Mesothelial cell of epicardium (in vitro differentiated cells): ENCODE measurements around the gene GTF3C6. TPM values are rescaled to one million over a fixed set of nuclear protein-coding genes. Genes with fewer than 3 reads are reported as not detected.

Experiments used
- DNase-seq, 2 experiments: peaks; one replicate each; pipeline ENCODE4 v3.0.0; 2021; ENCODE audit warnings: low spot score in 2 of 2; ENCODE audit not compliant: unreplicated experiment in 2 of 2
- H3K27ac Mint-ChIP-seq: 2 replicates; pipeline ENCODE4 v1.8.0; 2021; ENCODE audit warnings: mixed read lengths
- H3K27me3 Mint-ChIP-seq: 2 replicates; pipeline ENCODE4 v1.8.0; 2021; ENCODE audit warnings: low read depth, mixed read lengths
- H3K36me3 Mint-ChIP-seq: 2 replicates; pipeline ENCODE4 v1.8.0; 2021; ENCODE audit warnings: mixed read lengths
- H3K4me1 Mint-ChIP-seq: 2 replicates; pipeline ENCODE4 v1.8.0; 2021; ENCODE audit warnings: mixed read lengths
- H3K4me3 Mint-ChIP-seq: 2 replicates; pipeline ENCODE4 v1.8.0; 2021; ENCODE audit warnings: mild to moderate bottlenecking, moderate library complexity, mixed read lengths
- H3K9me3 Mint-ChIP-seq: 2 replicates; pipeline ENCODE4 v1.8.0; 2021; ENCODE audit warnings: mixed read lengths
- total RNA-seq: library from RNA; stranded (reverse); gene quantifications from 3 replicates; pipeline ENCODE4 v1.2.1, GENCODE V29; 2021
- TF ChIP-seq, protein P1 (sequence below): fragments of 200-600 bp; sonication (generic); IDR thresholded peaks from one replicate; pipeline ENCODE4 v1.5.0; 2021; ENCODE audit warnings: antibody characterized with exemption; ENCODE audit not compliant: unreplicated experiment

Gene GTF3C6
- total RNA-seq, 1 donor from 2014 or later, result 58.8 TPM

DNA sequence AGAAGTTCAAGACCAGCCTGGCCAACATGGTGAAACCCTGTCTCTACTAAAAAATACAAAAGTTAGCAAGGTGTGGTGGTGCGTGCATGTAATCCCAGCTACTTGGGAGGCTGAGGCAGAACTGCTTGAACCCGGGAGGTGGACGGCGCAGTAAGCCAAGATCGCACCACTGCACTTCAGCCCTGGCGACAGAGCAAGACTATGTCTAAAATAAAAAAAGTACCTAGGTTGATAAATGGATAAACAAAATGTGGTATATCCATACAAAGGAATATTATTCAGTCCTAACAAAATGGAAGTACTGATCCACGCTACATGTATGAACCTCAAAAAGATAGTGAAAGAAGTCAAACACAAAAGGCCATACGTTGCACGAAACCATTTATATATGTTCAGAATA is 22.1 kb downstream of the GTF3C6 start:
- TF ChIP-seq, protein P1, sequence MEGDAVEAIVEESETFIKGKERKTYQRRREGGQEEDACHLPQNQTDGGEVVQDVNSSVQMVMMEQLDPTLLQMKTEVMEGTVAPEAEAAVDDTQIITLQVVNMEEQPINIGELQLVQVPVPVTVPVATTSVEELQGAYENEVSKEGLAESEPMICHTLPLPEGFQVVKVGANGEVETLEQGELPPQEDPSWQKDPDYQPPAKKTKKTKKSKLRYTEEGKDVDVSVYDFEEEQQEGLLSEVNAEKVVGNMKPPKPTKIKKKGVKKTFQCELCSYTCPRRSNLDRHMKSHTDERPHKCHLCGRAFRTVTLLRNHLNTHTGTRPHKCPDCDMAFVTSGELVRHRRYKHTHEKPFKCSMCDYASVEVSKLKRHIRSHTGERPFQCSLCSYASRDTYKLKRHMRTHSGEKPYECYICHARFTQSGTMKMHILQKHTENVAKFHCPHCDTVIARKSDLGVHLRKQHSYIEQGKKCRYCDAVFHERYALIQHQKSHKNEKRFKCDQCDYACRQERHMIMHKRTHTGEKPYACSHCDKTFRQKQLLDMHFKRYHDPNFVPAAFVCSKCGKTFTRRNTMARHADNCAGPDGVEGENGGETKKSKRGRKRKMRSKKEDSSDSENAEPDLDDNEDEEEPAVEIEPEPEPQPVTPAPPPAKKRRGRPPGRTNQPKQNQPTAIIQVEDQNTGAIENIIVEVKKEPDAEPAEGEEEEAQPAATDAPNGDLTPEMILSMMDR, result no peak
- peak overlapping the region; percentile 95 for H3K4me3 Mint-ChIP-seq
- peaks cover 22% of the 10 kb centered on the region for H3K9me3 Mint-ChIP-seq
- DNase-seq, result no peak
- peaks cover 18% of the 10 kb centered on the region for H3K36me3 Mint-ChIP-seq
- H3K27ac Mint-ChIP-seq, result peak overlapping the region; percentile 98
- H3K27me3 Mint-ChIP-seq, result no peaks in the 10 kb centered on the region
- H3K4me1 Mint-ChIP-seq, result peaks cover 14% of the 10 kb centered on the region

GRCh38 chr6:110981202-110981600 is 22.7 kb downstream of the GTF3C6 start:
- H3K27me3 Mint-ChIP-seq, result no peaks in the 10 kb centered on the region
- peaks cover 14% of the 10 kb centered on the region for H3K4me1 Mint-ChIP-seq
- H3K27ac Mint-ChIP-seq, result peak overlapping the region; percentile 98
- H3K9me3 Mint-ChIP-seq, result peaks cover 22% of the 10 kb centered on the region
- DNase-seq, result no peak
- peak overlapping the region; percentile 95 for H3K4me3 Mint-ChIP-seq
- TF ChIP-seq, protein P1, result no peak
- H3K36me3 Mint-ChIP-seq, result peaks cover 22% of the 10 kb centered on the region

DNA sequence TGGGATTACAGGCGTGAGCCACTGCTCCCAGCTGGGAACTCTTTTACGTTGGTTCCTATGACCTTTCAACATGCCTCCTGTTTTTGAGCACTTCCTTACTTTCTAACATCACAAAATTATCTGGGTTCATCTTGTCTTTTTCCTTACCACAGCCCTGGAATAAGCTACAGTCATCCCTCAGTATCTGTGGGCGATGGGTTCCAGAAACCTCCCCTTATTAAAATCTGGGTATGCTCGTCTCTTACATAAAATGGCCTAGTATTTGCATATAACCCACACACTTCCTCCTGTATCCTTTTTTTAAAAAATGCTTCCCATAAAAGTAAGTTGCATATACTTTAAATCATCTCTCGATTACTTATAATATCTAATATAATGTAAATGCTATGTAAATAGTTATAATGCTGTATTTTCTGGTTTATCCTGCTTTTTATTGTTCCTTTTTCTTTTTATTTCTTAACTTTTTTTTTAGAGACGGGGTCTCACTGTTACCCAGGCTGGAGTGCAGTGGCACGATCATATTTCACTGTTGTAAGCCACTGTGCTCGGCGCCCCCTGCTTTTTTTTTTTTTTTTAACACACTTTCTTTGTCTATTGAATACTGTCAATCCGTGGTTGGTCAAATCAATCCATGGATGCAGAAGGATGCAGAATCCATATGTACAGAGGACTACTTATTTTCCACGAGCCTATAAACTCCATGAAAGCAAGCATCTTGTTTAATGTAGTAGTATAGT is 32.5 kb downstream of the GTF3C6 start:
- H3K4me3 Mint-ChIP-seq, result no peak overlapping the region
- no peak overlapping the region for H3K27ac Mint-ChIP-seq
- TF ChIP-seq, protein P1, result no peak
- H3K4me1 Mint-ChIP-seq, result no peaks in the 10 kb centered on the region
- no peak for DNase-seq
- peaks cover 26% of the 10 kb centered on the region for H3K36me3 Mint-ChIP-seq
- H3K9me3 Mint-ChIP-seq, result no peaks in the 10 kb centered on the region
- H3K27me3 Mint-ChIP-seq, result no peaks in the 10 kb centered on the region

DNA sequence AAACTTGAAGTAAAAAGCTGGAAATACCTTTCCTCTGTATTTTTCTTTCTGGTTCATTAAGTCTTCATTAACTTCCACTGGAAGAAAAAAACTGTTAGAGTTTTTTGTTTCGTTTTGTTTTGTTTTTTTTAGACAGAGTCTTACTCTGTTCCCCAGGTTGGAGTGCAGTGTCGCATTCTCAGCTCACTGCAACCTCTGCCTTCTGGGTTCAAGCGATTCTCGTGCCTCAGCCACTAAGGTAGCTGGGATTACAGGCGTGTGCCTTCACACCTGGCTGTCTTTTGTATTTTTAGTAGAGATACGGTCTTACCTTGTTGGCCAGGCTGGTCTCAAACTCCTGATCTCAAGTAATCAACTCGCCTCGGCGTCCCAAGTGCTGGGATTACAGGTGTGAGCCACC is 38.2 kb downstream of the GTF3C6 start:
- Mint-ChIP-seq H3K4me1 (no peaks in the 10 kb centered on the region), H3K27ac (no peak overlapping the region), H3K9me3 (no peaks in the 10 kb centered on the region), H3K36me3 (peaks cover 26% of the 10 kb centered on the region), H3K27me3 (no peaks in the 10 kb centered on the region), H3K4me3 (no peak overlapping the region)
- TF ChIP-seq, protein P1, result no peak
- no peak for DNase-seq

GRCh38 chr6:110999634-111000270 is 41.2 kb downstream of the GTF3C6 start:
- Mint-ChIP-seq H3K27ac (no peak overlapping the region), H3K9me3 (no peaks in the 10 kb centered on the region), H3K27me3 (no peaks in the 10 kb centered on the region), H3K36me3 (peaks cover 35% of the 10 kb centered on the region), H3K4me1 (no peaks in the 10 kb centered on the region), H3K4me3 (no peak overlapping the region)
- DNase-seq, result no peak
- TF ChIP-seq, protein P1, result peak; percentile 33
